Fibroblast of skin of back (primary cell): ENCODE results near the gene ATOSA.

Experiments
- DNase-seq: peaks from one replicate; pipeline ENCODE4 v3.0.0-alpha.2; 2013

ATOSA gene

GRCh38 chr15:52649686-52650085 lies 29.5 kb downstream of the ATOSA start:
- DNase-seq = no peak

DNA sequence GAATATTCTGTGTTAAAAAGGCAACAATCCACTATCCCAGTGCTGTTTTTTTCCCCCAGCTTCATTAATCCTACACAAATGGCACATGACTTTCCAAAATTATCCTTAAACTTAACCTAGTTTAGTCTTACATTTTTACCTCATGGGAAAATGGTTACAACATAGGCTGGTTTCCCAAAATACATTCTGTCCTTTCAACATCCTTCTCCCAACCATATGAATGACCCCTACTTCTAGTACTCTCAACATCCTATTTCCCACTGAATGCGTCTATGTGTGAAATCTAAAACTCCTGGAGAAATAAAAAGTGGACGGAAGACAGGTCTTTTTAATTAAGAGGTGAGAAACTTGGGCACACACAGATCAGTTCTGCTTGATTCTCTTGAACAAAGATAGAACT lies 33.3 kb downstream of the ATOSA start:
- DNase-seq = no peak

DNA sequence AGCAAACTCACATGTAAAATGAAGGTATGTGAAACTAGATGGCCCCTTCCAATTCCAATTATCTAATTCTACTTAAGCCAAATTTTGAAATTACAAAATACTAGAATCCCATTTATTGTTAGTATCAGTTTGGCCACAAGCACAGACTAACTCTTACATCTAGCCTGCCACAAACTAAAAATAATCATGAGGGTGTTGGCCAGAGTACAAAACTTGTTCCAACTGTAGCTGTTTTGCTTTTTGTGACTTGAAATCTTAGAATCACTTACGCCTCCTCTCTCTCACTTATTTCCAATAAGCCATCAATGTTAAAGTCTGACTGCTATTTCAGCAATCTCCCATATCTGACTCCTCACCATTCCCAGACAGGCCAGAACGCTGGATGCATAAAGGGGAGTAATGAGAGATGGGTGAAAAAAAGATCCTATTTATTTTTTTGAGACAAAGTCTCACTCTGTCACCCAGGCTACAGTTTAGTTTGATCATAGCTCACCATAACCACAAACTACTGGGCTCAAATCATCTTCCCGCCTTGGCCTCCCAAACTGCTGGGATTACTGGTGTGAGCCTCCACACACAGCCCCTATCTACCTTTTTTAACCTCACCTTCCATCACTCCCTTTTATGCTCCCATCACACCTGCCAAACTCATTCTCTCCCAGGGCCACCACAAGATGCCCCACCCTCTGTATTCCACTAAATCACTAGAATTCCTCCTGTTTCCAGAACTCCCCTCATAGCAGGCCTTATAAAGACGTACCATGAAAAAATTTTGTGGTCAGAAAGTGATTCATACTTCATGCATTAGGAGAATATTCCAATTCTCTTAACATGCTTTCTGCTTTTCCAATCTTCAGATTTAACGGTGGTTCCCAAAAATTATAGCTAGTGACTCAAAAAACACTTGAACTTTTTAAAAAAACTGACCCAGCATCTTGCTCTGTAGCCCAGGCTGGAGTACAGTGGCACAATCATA lies 36.5 kb downstream of the ATOSA start:
- DNase-seq = peak; percentile 87

- no peak for DNase-seq
These were observed 42.7 kb downstream of the ATOSA start for GRCh38 chr15:52636459-52636858.

- DNase-seq = no peak
These were observed 43.3 kb downstream of the ATOSA start for GRCh38 chr15:52635908-52636307.
